HG03354 (cell line): Measurements from ENCODE around the gene TBC1D9.
"Not testable (repeated sequence)": the region's sequence is repeated elsewhere in the genome, so short reads cannot be mapped to it uniquely, and the experiment has no call there.

Experiments used
- ATAC-seq: cut with Tn5 transposase; IDR thresholded peaks from one replicate; pipeline ENCODE4 v1.9.1; 2021; ENCODE audit warnings: mild to moderate bottlenecking; ENCODE audit not compliant: unreplicated experiment, poor library complexity, severe bottlenecking

Gene TBC1D9

GRCh38 chr4:140754918-140755773 lies 1.0 kb downstream of the TBC1D9 start:
- no peak for ATAC-seq

- ATAC-seq, result no peak
These were observed 2.9 kb downstream of the TBC1D9 start for GRCh38 chr4:140753329-140753728.

- ATAC-seq, result no peak
These were observed 3.7 kb downstream of the TBC1D9 start for GRCh38 chr4:140752291-140753068.

GRCh38 chr4:140750470-140750869 lies 5.7 kb downstream of the TBC1D9 start:
- ATAC-seq, result no peak

GRCh38 chr4:140748171-140748570 lies 8.0 kb downstream of the TBC1D9 start:
- no peak for ATAC-seq

GRCh38 chr4:140746546-140746945 lies 9.6 kb downstream of the TBC1D9 start:
- not testable (repeated sequence) for ATAC-seq

GRCh38 chr4:140744421-140744820 lies 11.8 kb downstream of the TBC1D9 start:
- no peak for ATAC-seq

- ATAC-seq, result peak; percentile 74
These were observed 12.8 kb downstream of the TBC1D9 start for GRCh38 chr4:140743194-140743931.

- peak; percentile 35 for ATAC-seq
These were observed 13.4 kb downstream of the TBC1D9 start for GRCh38 chr4:140742838-140743193.

- no peak for ATAC-seq
These were observed 15.1 kb downstream of the TBC1D9 start for GRCh38 chr4:140740906-140741670.

- no peak for ATAC-seq
These were observed 15.8 kb downstream of the TBC1D9 start for GRCh38 chr4:140740422-140740821.

- ATAC-seq, result no peak
These were observed 16.2 kb downstream of the TBC1D9 start for GRCh38 chr4:140739971-140740370.

- no peak for ATAC-seq
These were observed 18.0 kb downstream of the TBC1D9 start for GRCh38 chr4:140738139-140738538.

- ATAC-seq, result no peak
These were observed 19.4 kb downstream of the TBC1D9 start for GRCh38 chr4:140736669-140737343.

- ATAC-seq, result no peak
These were observed 20.3 kb downstream of the TBC1D9 start for GRCh38 chr4:140735779-140736391.

- ATAC-seq, result no peak
These were observed 20.9 kb downstream of the TBC1D9 start for GRCh38 chr4:140735317-140735716.

- no peak for ATAC-seq
These were observed 23.4 kb downstream of the TBC1D9 start for GRCh38 chr4:140732780-140733179.

GRCh38 chr4:140729344-140730049 lies 26.7 kb downstream of the TBC1D9 start:
- no peak for ATAC-seq
